Keratinocyte (primary cell): ENCODE results near the gene IGFN1.

ENCODE experiments used
- EZH2 ChIP-seq: IDR thresholded peaks from one replicate; pipeline ENCODE4 v1.6.1; 2012; ENCODE audit warnings: inconsistent platforms, mild to moderate bottlenecking, low read length, moderate library complexity
- TF ChIP-seq, protein P1 (sequence below), 3 experiments: IDR thresholded peaks in 1 of 3; conservative IDR thresholded peaks in 1 of 3; optimal IDR thresholded peaks in 1 of 3; 2 replicates in 2 of 3; 3 replicates in 1 of 3; pipeline versions ENCODE3 to v1.5.1; 2011; ENCODE audit warnings: low read length in 3 of 3, mild to moderate bottlenecking in 3 of 3, moderate library complexity in 2 of 3, control low read depth in 1 of 3, inconsistent platforms in 1 of 3; ENCODE audit not compliant: insufficient read depth in 2 of 3; ENCODE audit errors: extremely low read depth in 1 of 3

DNA sequence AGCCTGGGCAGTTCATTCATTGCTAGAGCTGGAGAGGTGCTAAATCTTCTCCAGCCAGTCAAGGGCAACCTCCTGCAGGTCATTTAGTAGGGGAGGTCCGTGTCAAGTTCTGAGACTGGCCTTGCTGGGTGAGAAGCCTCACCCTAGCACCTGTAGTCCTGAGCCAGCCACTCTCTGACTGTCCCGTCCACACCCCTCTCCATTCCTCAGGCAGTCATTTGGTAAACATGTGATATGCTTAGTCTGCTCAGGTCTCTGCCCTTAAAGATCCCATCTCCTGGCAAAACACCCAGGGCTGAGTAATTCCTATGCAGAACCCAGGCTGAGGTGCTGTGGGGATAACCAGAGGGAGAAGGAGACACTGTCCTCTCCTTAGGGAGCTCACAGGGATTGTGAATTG is 13.7 kb upstream of the IGFN1 start:
- TF ChIP-seq EZH2 = no peak
- TF ChIP-seq, protein P1, sequence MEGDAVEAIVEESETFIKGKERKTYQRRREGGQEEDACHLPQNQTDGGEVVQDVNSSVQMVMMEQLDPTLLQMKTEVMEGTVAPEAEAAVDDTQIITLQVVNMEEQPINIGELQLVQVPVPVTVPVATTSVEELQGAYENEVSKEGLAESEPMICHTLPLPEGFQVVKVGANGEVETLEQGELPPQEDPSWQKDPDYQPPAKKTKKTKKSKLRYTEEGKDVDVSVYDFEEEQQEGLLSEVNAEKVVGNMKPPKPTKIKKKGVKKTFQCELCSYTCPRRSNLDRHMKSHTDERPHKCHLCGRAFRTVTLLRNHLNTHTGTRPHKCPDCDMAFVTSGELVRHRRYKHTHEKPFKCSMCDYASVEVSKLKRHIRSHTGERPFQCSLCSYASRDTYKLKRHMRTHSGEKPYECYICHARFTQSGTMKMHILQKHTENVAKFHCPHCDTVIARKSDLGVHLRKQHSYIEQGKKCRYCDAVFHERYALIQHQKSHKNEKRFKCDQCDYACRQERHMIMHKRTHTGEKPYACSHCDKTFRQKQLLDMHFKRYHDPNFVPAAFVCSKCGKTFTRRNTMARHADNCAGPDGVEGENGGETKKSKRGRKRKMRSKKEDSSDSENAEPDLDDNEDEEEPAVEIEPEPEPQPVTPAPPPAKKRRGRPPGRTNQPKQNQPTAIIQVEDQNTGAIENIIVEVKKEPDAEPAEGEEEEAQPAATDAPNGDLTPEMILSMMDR (optimal IDR thresholded peaks at IDR 0.05 in 1 of 3, IDR thresholded peaks at IDR 0.05 in 1 of 3, conservative IDR thresholded peaks at IDR 0.05 in 1 of 3; ENCODE audit: extremely low read depth in 1 of 3, insufficient read depth in 2 of 3, low read length in 3 of 3) = no peak
